CD8-positive, alpha-beta memory T cell (primary cell): Measurements from ENCODE around the gene KATNAL2. TPM values are rescaled to one million over a fixed set of nuclear protein-coding genes. Genes with fewer than 3 reads are reported as not detected.

Experiments used
- CTCF ChIA-PET: fragments of 350-600 bp; sonication (Branson Sonifier 250); formaldehyde crosslinking; loops from one replicate; lab custom pipeline; 2021; ENCODE audit warnings: antibody characterized with exemption; lab: Charles Lee
- POLR2A ChIA-PET: fragments of 350-600 bp; sonication (Branson Sonifier 250); formaldehyde crosslinking; loops from one replicate; lab custom pipeline; 2021; ENCODE audit warnings: antibody characterized with exemption; lab: Charles Lee
- DNase-seq, 5 donors: peaks; one replicate each; pipeline versions ENCODE4 v3.0.0 to v3.0.0-alpha.2; 2020 to 2022; ENCODE audit warnings: mixed read lengths in 1 of 5
- H3K27ac ChIP-seq: one replicate; pipeline ENCODE4 v1.7.0; 2013; ENCODE audit warnings: low read depth, mild to moderate bottlenecking, low read length, moderate library complexity
- H3K27me3 ChIP-seq: 2 replicates; pipeline ENCODE4 v1.7.0; 2013; ENCODE audit warnings: low read length, mild to moderate bottlenecking; ENCODE audit not compliant: insufficient read depth, poor library complexity, severe bottlenecking
- H3K36me3 ChIP-seq: 2 replicates; pipeline ENCODE4 v1.7.0; 2013; ENCODE audit warnings: mild to moderate bottlenecking, low read length, moderate library complexity; ENCODE audit not compliant: insufficient read depth
- H3K4me1 ChIP-seq: 2 replicates; pipeline ENCODE4 v1.7.0; 2013; ENCODE audit warnings: mild to moderate bottlenecking, low read length, moderate library complexity; ENCODE audit not compliant: insufficient read depth
- H3K4me3 ChIP-seq: 2 replicates; pipeline ENCODE4 v1.7.0; 2013; ENCODE audit warnings: mild to moderate bottlenecking, low read length
- H3K9me3 ChIP-seq: 2 replicates; pipeline ENCODE4 v1.7.0; 2013; ENCODE audit warnings: mild to moderate bottlenecking, low read length
- H3K27ac Mint-ChIP-seq, 8 donors: one replicate each; pipeline ENCODE4 v1.8.0; 2020 to 2021; ENCODE audit warnings: mixed read lengths in 8 of 8, mild to moderate bottlenecking in 6 of 8, inconsistent platforms in 3 of 8, moderate library complexity in 3 of 8
- H3K27me3 Mint-ChIP-seq, 2 donors: one replicate each; pipeline ENCODE4 v1.8.0; 2020 to 2021; ENCODE audit warnings: mixed read lengths in 2 of 2, mild to moderate bottlenecking in 1 of 2, moderate library complexity in 1 of 2
- H3K36me3 Mint-ChIP-seq, 3 donors: one replicate each; pipeline ENCODE4 v1.8.0; 2020 to 2021; ENCODE audit warnings: mixed read lengths in 3 of 3, inconsistent platforms in 1 of 3, mild to moderate bottlenecking in 1 of 3
- H3K4me1 Mint-ChIP-seq, 3 donors: one replicate each; pipeline ENCODE4 v1.8.0; 2020 to 2021; ENCODE audit warnings: mixed read lengths in 3 of 3, inconsistent platforms in 1 of 3, mild to moderate bottlenecking in 1 of 3
- H3K4me3 Mint-ChIP-seq, 7 donors: one replicate each; pipeline ENCODE4 v1.8.0; 2020 to 2021; ENCODE audit warnings: mixed read lengths in 7 of 7, mild to moderate bottlenecking in 6 of 7, moderate library complexity in 4 of 7, inconsistent platforms in 2 of 7
- H3K9me3 Mint-ChIP-seq, 5 donors: one replicate each; pipeline ENCODE4 v1.8.0; 2020 to 2022; ENCODE audit warnings: mixed read lengths in 5 of 5, mild to moderate bottlenecking in 3 of 5, moderate library complexity in 2 of 5, inconsistent platforms in 1 of 5
- polyA plus RNA-seq: library from polyadenylated mRNA; unstranded; fragments of 300-500 nt; fragmentation: Illumina TruSeq; gene quantifications from one replicate; pipeline ENCODE4 v1.2.3, GENCODE V29; 2021
- total RNA-seq, 2 experiments: library from RNA; stranded (reverse); gene quantifications; one replicate each; pipeline ENCODE4 v1.2.3, GENCODE V29; 2021

The KATNAL2 gene
- total and polyA plus RNA-seq, 3 experiments from 2014 or later: 0.54 to 0.98 (median 0.82) TPM

- H3K4me3 ChIP-seq: no peak overlapping the region
- H3K27me3 Mint-ChIP-seq: no peaks in the 10 kb centered on the region
- no peaks in the 10 kb centered on the region for H3K4me1 ChIP-seq
- POLR2A ChIA-PET: no interaction called here
- no peaks in the 10 kb centered on the region for H3K27me3 ChIP-seq
- H3K36me3 Mint-ChIP-seq: peaks cover 0 to 75% (median 29%) of the 10 kb centered on the region in 3 donors
- H3K27ac Mint-ChIP-seq: peak overlapping the region in 1 of 8 donors; percentile 24
- no peak overlapping the region for H3K27ac ChIP-seq
- CTCF ChIA-PET: interaction anchor here (0.8 kb wide), 1 partner anchor 9 kb away, joined by 4 read pairs; no protein-coding TSS in a partner anchor
- H3K9me3 Mint-ChIP-seq: no peaks in the 10 kb centered on the region
- no peaks in the 10 kb centered on the region for H3K9me3 ChIP-seq
- no peaks in the 10 kb centered on the region for H3K36me3 ChIP-seq
- no peak for DNase-seq
- H3K4me1 Mint-ChIP-seq: no peaks in the 10 kb centered on the region
- no peak overlapping the region for H3K4me3 Mint-ChIP-seq
Measured at GRCh38 chr18:47113796-47114540, 196.6 kb downstream of the KATNAL2 start.

GRCh38 chr18:47115205-47115604 lies 197.8 kb downstream of the KATNAL2 start:
- no peak for DNase-seq
- H3K9me3 ChIP-seq: no peaks in the 10 kb centered on the region
- no peaks in the 10 kb centered on the region for H3K27me3 Mint-ChIP-seq
- no peaks in the 10 kb centered on the region for H3K27me3 ChIP-seq
- no peaks in the 10 kb centered on the region for H3K4me1 Mint-ChIP-seq
- H3K4me3 Mint-ChIP-seq: no peak overlapping the region
- no peaks in the 10 kb centered on the region for H3K36me3 ChIP-seq
- peaks cover 10 to 78% (median 32%) of the 10 kb centered on the region in 3 donors for H3K36me3 Mint-ChIP-seq
- H3K9me3 Mint-ChIP-seq: no peaks in the 10 kb centered on the region
- no peak overlapping the region for H3K4me3 ChIP-seq
- no peak overlapping the region for H3K27ac Mint-ChIP-seq
- POLR2A ChIA-PET: no interaction called here
- no peaks in the 10 kb centered on the region for H3K4me1 ChIP-seq
- CTCF ChIA-PET: no interaction called here
- no peak overlapping the region for H3K27ac ChIP-seq

DNA sequence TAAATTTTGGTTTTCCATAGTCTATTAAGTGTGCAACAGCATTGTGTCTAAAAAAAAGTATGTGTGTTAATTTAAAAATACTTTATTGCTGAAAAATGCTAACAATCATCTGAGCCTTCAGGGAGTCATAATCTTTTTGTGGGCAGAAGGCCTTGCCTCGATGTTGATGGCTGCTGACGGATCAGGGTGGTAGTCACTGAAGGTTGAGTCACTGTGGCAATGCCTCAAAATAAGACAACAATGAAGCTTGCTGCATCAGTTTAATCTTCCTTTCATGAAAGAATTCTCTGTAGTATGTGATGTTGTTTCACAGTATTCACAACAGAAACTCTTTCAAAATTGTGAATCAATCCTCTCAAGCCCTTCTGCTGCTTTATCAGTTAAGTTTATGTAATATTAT lies 201.6 kb downstream of the KATNAL2 start:
- Histone ChIP-seq H3K36me3 (no peaks in the 10 kb centered on the region), H3K27me3 (no peaks in the 10 kb centered on the region), H3K27ac (no peak overlapping the region), H3K4me3 (no peak overlapping the region), H3K9me3 (no peaks in the 10 kb centered on the region), H3K4me1 (no peaks in the 10 kb centered on the region)
- Mint-ChIP-seq H3K9me3 (no peaks in the 10 kb centered on the region), H3K27me3 (no peaks in the 10 kb centered on the region), H3K27ac (no peak overlapping the region), H3K36me3 (peaks cover 24 to 65% (median 29%) of the 10 kb centered on the region in 3 donors), H3K4me1 (peaks cover 3 to 10% (median 8%) of the 10 kb centered on the region in 3 donors), H3K4me3 (no peak overlapping the region)
- ChIA-PET POLR2A (interaction anchor here (0.6 kb wide), 1 partner anchor 16 kb away, joined by 3 read pairs; no protein-coding TSS in a partner anchor), CTCF (no interaction called here)
- DNase-seq: no peak

- H3K27me3 ChIP-seq: no peaks in the 10 kb centered on the region
- H3K4me1 Mint-ChIP-seq: peaks cover 3 to 10% (median 8%) of the 10 kb centered on the region in 3 donors
- H3K27ac Mint-ChIP-seq: peak overlapping the region in 1 of 8 donors; percentile 38
- DNase-seq: no peak
- H3K27me3 Mint-ChIP-seq: no peaks in the 10 kb centered on the region
- POLR2A ChIA-PET: no interaction called here
- no peaks in the 10 kb centered on the region for H3K4me1 ChIP-seq
- CTCF ChIA-PET: no interaction called here
- no peaks in the 10 kb centered on the region for H3K9me3 Mint-ChIP-seq
- H3K27ac ChIP-seq: no peak overlapping the region
- peaks cover 26 to 57% (median 27%) of the 10 kb centered on the region in 3 donors for H3K36me3 Mint-ChIP-seq
- no peaks in the 10 kb centered on the region for H3K36me3 ChIP-seq
- H3K9me3 ChIP-seq: no peaks in the 10 kb centered on the region
- no peak overlapping the region for H3K4me3 ChIP-seq
- no peak overlapping the region for H3K4me3 Mint-ChIP-seq
Measured at GRCh38 chr18:47120428-47120827, 203.0 kb downstream of the KATNAL2 start.

GRCh38 chr18:47121146-47121545 lies 203.7 kb downstream of the KATNAL2 start:
- CTCF ChIA-PET: no interaction called here
- H3K36me3 ChIP-seq: no peaks in the 10 kb centered on the region
- Mint-ChIP-seq H3K9me3 (no peaks in the 10 kb centered on the region), H3K4me1 (peaks cover 3 to 10% (median 8%) of the 10 kb centered on the region in 3 donors), H3K27me3 (no peaks in the 10 kb centered on the region), H3K27ac (peak overlapping the region in 1 of 8 donors; percentile 50), H3K4me3 (no peak overlapping the region), H3K36me3 (peaks cover 27 to 56% (median 28%) of the 10 kb centered on the region in 3 donors)
- H3K4me3 ChIP-seq: no peak overlapping the region
- no peaks in the 10 kb centered on the region for H3K27me3 ChIP-seq
- H3K4me1 ChIP-seq: no peaks in the 10 kb centered on the region
- no peak for DNase-seq
- H3K9me3 ChIP-seq: no peaks in the 10 kb centered on the region
- POLR2A ChIA-PET: no interaction called here
- no peak overlapping the region for H3K27ac ChIP-seq

- Histone ChIP-seq H3K4me1 (no peaks in the 10 kb centered on the region), H3K9me3 (no peaks in the 10 kb centered on the region), H3K4me3 (no peak overlapping the region), H3K36me3 (peaks cover under 1% of the 10 kb centered on the region), H3K27ac (no peak overlapping the region), H3K27me3 (no peaks in the 10 kb centered on the region)
- Mint-ChIP-seq H3K4me1 (peaks cover 29 to 50% (median 44%) of the 10 kb centered on the region in 3 donors), H3K36me3 (peaks cover 3 to 17% (median 10%) of the 10 kb centered on the region in 3 donors), H3K4me3 (no peak overlapping the region), H3K9me3 (no peaks in the 10 kb centered on the region), H3K27ac (peak overlapping the region in 1 of 8 donors; percentile 56), H3K27me3 (no peaks in the 10 kb centered on the region)
- CTCF ChIA-PET: no interaction called here
- DNase-seq: no peak
- POLR2A ChIA-PET: interaction anchor here (0.5 kb wide), 1 partner anchor 24 kb away, joined by 4 read pairs; no protein-coding TSS in a partner anchor
Measured at GRCh38 chr18:47141289-47141688, 223.9 kb downstream of the KATNAL2 start.

- Histone ChIP-seq H3K36me3 (no peaks in the 10 kb centered on the region), H3K27ac (no peak overlapping the region), H3K4me1 (peaks cover 5% of the 10 kb centered on the region), H3K27me3 (no peaks in the 10 kb centered on the region), H3K9me3 (no peaks in the 10 kb centered on the region), H3K4me3 (no peak overlapping the region)
- H3K27ac Mint-ChIP-seq: no peak overlapping the region
- H3K27me3 Mint-ChIP-seq: no peaks in the 10 kb centered on the region
- CTCF ChIA-PET: no interaction called here
- H3K4me1 Mint-ChIP-seq: peaks cover 33 to 65% (median 61%) of the 10 kb centered on the region in 3 donors
- H3K9me3 Mint-ChIP-seq: no peaks in the 10 kb centered on the region
- peaks cover 0 to 12% (median 9%) of the 10 kb centered on the region in 3 donors for H3K36me3 Mint-ChIP-seq
- no peak for DNase-seq
- no peak overlapping the region for H3K4me3 Mint-ChIP-seq
- POLR2A ChIA-PET: no interaction called here
Measured at GRCh38 chr18:47143153-47143552, 225.8 kb downstream of the KATNAL2 start.

DNA sequence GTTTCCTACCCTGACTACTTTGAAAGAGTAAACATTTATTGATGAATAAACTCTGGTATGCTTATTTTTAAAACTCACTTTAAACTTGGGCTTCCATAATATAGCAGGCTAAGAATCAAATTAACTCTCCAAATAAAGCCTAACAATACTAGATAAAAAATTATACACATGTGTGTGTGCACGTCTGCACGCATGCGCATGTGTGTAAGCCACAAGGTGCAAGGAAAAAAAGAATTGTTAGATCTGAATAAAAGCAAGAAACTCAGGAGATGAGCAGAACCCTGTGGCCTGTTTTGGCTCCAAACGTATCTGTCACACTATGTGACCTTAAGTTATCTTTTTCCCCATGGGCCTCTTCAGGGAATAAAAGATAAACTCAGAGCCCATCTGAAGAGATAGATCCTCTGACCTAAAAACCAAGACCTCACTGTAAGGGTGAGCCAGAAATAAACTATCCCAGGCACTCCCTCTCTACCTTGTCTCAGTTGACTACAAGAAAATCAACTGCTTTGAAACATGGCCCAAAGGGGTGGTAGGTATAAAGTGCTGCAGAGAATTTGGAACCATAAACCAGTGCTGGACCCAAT lies 226.6 kb downstream of the KATNAL2 start:
- no peaks in the 10 kb centered on the region for H3K27me3 ChIP-seq
- H3K4me3 Mint-ChIP-seq: no peak overlapping the region
- H3K27ac Mint-ChIP-seq: no peak overlapping the region
- ChIA-PET POLR2A (no interaction called here), CTCF (no interaction called here)
- no peaks in the 10 kb centered on the region for H3K27me3 Mint-ChIP-seq
- no peaks in the 10 kb centered on the region for H3K9me3 Mint-ChIP-seq
- H3K9me3 ChIP-seq: no peaks in the 10 kb centered on the region
- no peaks in the 10 kb centered on the region for H3K36me3 ChIP-seq
- H3K4me1 ChIP-seq: peaks cover 7% of the 10 kb centered on the region
- H3K27ac ChIP-seq: no peak overlapping the region
- no peak for DNase-seq
- H3K4me1 Mint-ChIP-seq: peaks cover 39 to 66% (median 63%) of the 10 kb centered on the region in 3 donors
- H3K36me3 Mint-ChIP-seq: peaks cover 0 to 9% (median 8%) of the 10 kb centered on the region in 3 donors
- no peak overlapping the region for H3K4me3 ChIP-seq
